Suprapubic skin (tissue), 3 donors: ENCODE measurements around the gene ADAM20.

Experiments used
- EP300 ChIP-seq: sonication (generic); formaldehyde crosslinking; IDR thresholded peaks from one replicate; pipeline ENCODE4 v1.6.1; 2017; ENCODE audit warnings: antibody characterized with exemption
- POLR2A ChIP-seq, 2 donors: fragments of 450-650 bp; IDR thresholded peaks; one replicate each; pipeline ENCODE4 v1.6.1; 2017; ENCODE audit warnings: antibody characterized with exemption in 2 of 2, mild to moderate bottlenecking in 2 of 2, moderate library complexity in 2 of 2
- TF ChIP-seq, protein P1 (sequence below), 2 donors: fragments of 200-600 bp in 1 of 2; fragments of 450-650 bp in 1 of 2; sonication (generic) in 1 of 2; IDR thresholded peaks; one replicate each; pipeline ENCODE4 v1.5.1; 2016 to 2019; ENCODE audit warnings: antibody characterized with exemption in 2 of 2, mild to moderate bottlenecking in 1 of 2, moderate library complexity in 1 of 2

DNA sequence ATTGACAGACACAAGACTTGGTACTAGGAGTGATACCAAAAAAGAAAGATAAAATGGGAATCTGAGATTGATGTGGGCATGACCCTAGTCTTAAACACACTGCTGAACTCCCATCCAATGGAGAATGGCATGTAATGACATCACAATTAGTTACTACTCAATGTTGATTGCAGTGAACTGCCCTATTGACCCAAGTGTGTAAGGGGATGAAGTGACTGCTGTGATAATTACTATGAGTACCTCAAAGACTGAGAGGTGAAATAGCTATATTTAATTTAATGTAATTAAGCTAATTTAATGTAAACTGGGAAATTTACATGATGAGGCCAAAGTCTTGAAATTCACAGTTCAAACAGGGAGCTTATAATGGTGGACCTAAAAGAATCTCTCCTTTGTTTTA lies at the start of gene ADAM20:
- TF ChIP-seq, protein P1, sequence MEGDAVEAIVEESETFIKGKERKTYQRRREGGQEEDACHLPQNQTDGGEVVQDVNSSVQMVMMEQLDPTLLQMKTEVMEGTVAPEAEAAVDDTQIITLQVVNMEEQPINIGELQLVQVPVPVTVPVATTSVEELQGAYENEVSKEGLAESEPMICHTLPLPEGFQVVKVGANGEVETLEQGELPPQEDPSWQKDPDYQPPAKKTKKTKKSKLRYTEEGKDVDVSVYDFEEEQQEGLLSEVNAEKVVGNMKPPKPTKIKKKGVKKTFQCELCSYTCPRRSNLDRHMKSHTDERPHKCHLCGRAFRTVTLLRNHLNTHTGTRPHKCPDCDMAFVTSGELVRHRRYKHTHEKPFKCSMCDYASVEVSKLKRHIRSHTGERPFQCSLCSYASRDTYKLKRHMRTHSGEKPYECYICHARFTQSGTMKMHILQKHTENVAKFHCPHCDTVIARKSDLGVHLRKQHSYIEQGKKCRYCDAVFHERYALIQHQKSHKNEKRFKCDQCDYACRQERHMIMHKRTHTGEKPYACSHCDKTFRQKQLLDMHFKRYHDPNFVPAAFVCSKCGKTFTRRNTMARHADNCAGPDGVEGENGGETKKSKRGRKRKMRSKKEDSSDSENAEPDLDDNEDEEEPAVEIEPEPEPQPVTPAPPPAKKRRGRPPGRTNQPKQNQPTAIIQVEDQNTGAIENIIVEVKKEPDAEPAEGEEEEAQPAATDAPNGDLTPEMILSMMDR (IDR thresholded peaks at IDR 0.05), result no peak
- TF ChIP-seq POLR2A (IDR thresholded peaks at IDR 0.05) (no peak), EP300 (no peak)
